Colonic mucosa (tissue), 4 donors: ENCODE results near the gene UBE2D2. TPM values are rescaled to one million over a fixed set of nuclear protein-coding genes. Genes with fewer than 3 reads are reported as not detected.

Experiments used
- DNase-seq: peaks from one replicate; pipeline ENCODE4 v3.0.0-alpha.2; 2020
- H3K27ac ChIP-seq: fragments of 200-600 bp; one replicate; pipeline ENCODE4 v1.8.0; 2021
- H3K27me3 ChIP-seq: fragments of 200-600 bp; one replicate; pipeline ENCODE4 v1.8.0; 2021
- H3K36me3 ChIP-seq: fragments of 200-600 bp; one replicate; pipeline ENCODE4 v1.8.0; 2021
- H3K4me1 ChIP-seq: fragments of 200-600 bp; one replicate; pipeline ENCODE4 v1.8.0; 2021; ENCODE audit warnings: mild to moderate bottlenecking
- H3K4me3 ChIP-seq: fragments of 200-600 bp; one replicate; pipeline ENCODE4 v1.8.0; 2021
- H3K9ac ChIP-seq, 2 donors: one replicate each; pipeline ENCODE4 v1.7.0; 2013; ENCODE audit warnings: control low read depth in 2 of 2, low read depth in 2 of 2, low read length in 2 of 2
- H3K9me3 ChIP-seq: fragments of 200-600 bp; one replicate; pipeline ENCODE4 v1.8.0; 2021
- CTCF ChIP-seq: fragments of 200-600 bp; IDR thresholded peaks from one replicate; pipeline ENCODE4 v1.8.0; 2022; ENCODE audit warnings: antibody characterized with exemption, mild to moderate bottlenecking
- intact Hi-C: fragments of 100-400 bp; cut with DNase I; formaldehyde crosslinking; loops from one replicate; pipeline ENCODE4 v1.14.1; 2022
- total RNA-seq, 2 donors: library from RNA; stranded (reverse); fragmentation: NEBNext Ultra II Directional in 1 of 2; extraction: Animal tissue kit (Norgen Biotek cat#: 25700) in 1 of 2; gene quantifications; one replicate each; pipeline ENCODE4 v1.2.1, GENCODE V29; 2021
- donor health status: healthy.
- donor health status: DM: no; HTN: no; CAD: no.
- donor health status: DM: no; HTN: no; CAD: no.

Gene UBE2D2
- total RNA-seq, 2 donors from 2014 or later, result 146 to 155 TPM

GRCh38 chr5:139571966-139572365 lies 10.8 kb downstream of the UBE2D2 start:
- Histone ChIP-seq H3K27me3 (no peaks in the 10 kb centered on the region), H3K27ac (no peak overlapping the region), H3K4me1 (no peaks in the 10 kb centered on the region), H3K9ac (no peak overlapping the region), H3K36me3 (no peaks in the 10 kb centered on the region), H3K4me3 (no peak overlapping the region), H3K9me3 (no peaks in the 10 kb centered on the region)
- DNase-seq, result no peak
- TF ChIP-seq CTCF, result no peak
- intact Hi-C loops, result no loop called here

- H3K4me1 ChIP-seq, result no peaks in the 10 kb centered on the region
- no peaks in the 10 kb centered on the region for H3K9me3 ChIP-seq
- DNase-seq, result no peak
- peak; percentile 38 for TF ChIP-seq CTCF
- H3K36me3 ChIP-seq, result no peaks in the 10 kb centered on the region
- H3K27ac ChIP-seq, result no peak overlapping the region
- intact Hi-C loops, result no loop called here
- H3K4me3 ChIP-seq, result no peak overlapping the region
- H3K9ac ChIP-seq, result no peak overlapping the region
- H3K27me3 ChIP-seq, result no peaks in the 10 kb centered on the region
Observed at GRCh38 chr5:139574641-139575312, 13.6 kb downstream of the UBE2D2 start.

GRCh38 chr5:139575313-139575646 lies 14.1 kb downstream of the UBE2D2 start:
- DNase-seq, result no peak
- Histone ChIP-seq H3K9ac (no peak overlapping the region), H3K27me3 (no peaks in the 10 kb centered on the region), H3K36me3 (no peaks in the 10 kb centered on the region), H3K9me3 (no peaks in the 10 kb centered on the region), H3K4me1 (no peaks in the 10 kb centered on the region), H3K4me3 (no peak overlapping the region), H3K27ac (no peak overlapping the region)
- intact Hi-C loops, result no loop called here
- TF ChIP-seq CTCF, result no peak

GRCh38 chr5:139575751-139576150 lies 14.6 kb downstream of the UBE2D2 start:
- DNase-seq, result no peak
- Histone ChIP-seq H3K36me3 (no peaks in the 10 kb centered on the region), H3K4me1 (no peaks in the 10 kb centered on the region), H3K27me3 (no peaks in the 10 kb centered on the region), H3K4me3 (no peak overlapping the region), H3K27ac (no peak overlapping the region), H3K9ac (no peak overlapping the region), H3K9me3 (no peaks in the 10 kb centered on the region)
- intact Hi-C loops, result no loop called here
- no peak for TF ChIP-seq CTCF

- H3K4me1 ChIP-seq, result no peaks in the 10 kb centered on the region
- no peak for TF ChIP-seq CTCF
- no peaks in the 10 kb centered on the region for H3K27me3 ChIP-seq
- intact Hi-C loops, result no loop called here
- no peaks in the 10 kb centered on the region for H3K9me3 ChIP-seq
- no peak overlapping the region for H3K9ac ChIP-seq
- H3K36me3 ChIP-seq, result no peaks in the 10 kb centered on the region
- H3K4me3 ChIP-seq, result no peak overlapping the region
- no peak overlapping the region for H3K27ac ChIP-seq
- no peak for DNase-seq
Observed at GRCh38 chr5:139577689-139578290, 16.7 kb downstream of the UBE2D2 start.
